Breast epithelium (tissue), 3 donors: ENCODE results near the gene ARHGAP10.

ENCODE experiments used
- POLR2A ChIP-seq: fragments of 450-650 bp; IDR thresholded peaks from one replicate; pipeline ENCODE4 v1.6.1; 2016; ENCODE audit warnings: antibody characterized with exemption, mild to moderate bottlenecking, moderate library complexity
- POLR2AphosphoS5 ChIP-seq, 3 donors: sonication (generic); formaldehyde crosslinking; IDR thresholded peaks; one replicate each; pipeline ENCODE4 v1.6.1; 2017; ENCODE audit warnings: antibody characterized with exemption in 3 of 3
- TF ChIP-seq, protein P1 (sequence below), 3 donors: fragments of 450-650 bp; IDR thresholded peaks; one replicate each; pipeline ENCODE4 v1.5.1; 2016 to 2017; ENCODE audit warnings: antibody characterized with exemption in 3 of 3, mild to moderate bottlenecking in 3 of 3, moderate library complexity in 3 of 3

DNA sequence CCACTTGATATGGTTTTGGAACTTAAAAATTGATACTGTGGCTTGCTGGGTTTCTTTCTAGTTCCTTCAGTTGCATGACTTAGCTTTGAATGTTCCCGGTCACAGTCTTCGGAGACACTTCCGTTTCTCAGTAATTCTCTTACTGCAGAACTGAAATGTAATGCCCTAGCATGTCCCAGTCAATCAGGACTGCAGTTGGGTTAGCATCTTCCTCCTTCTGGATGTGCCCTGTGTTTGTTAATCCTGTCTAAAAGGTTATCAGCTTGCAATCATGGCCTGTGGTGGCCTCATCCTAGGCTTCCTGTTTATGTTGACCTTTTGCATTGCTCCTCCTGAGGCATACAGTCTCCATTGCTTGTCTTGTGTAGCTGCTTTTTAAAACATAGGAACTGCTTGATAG is 275.9 kb downstream of the ARHGAP10 start:
- TF ChIP-seq, protein P1, sequence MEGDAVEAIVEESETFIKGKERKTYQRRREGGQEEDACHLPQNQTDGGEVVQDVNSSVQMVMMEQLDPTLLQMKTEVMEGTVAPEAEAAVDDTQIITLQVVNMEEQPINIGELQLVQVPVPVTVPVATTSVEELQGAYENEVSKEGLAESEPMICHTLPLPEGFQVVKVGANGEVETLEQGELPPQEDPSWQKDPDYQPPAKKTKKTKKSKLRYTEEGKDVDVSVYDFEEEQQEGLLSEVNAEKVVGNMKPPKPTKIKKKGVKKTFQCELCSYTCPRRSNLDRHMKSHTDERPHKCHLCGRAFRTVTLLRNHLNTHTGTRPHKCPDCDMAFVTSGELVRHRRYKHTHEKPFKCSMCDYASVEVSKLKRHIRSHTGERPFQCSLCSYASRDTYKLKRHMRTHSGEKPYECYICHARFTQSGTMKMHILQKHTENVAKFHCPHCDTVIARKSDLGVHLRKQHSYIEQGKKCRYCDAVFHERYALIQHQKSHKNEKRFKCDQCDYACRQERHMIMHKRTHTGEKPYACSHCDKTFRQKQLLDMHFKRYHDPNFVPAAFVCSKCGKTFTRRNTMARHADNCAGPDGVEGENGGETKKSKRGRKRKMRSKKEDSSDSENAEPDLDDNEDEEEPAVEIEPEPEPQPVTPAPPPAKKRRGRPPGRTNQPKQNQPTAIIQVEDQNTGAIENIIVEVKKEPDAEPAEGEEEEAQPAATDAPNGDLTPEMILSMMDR (IDR thresholded peaks at IDR 0.05) = no peak
- no peak for TF ChIP-seq POLR2A
- TF ChIP-seq POLR2AphosphoS5 (IDR thresholded peaks at IDR 0.05) = no peak
